GM15510 (cell line): ENCODE data around the gene ERVH48-1.

Experiments used
- POLR2A ChIP-seq: IDR thresholded peaks from 3 replicates; pipeline ENCODE4 v1.6.1; 2011; ENCODE audit warnings: borderline replicate concordance; ENCODE audit not compliant: insufficient read length; ENCODE audit errors: extremely low read depth

ERVH48-1 gene

GRCh38 chr21:42939582-42940413 is 14.4 kb upstream of the ERVH48-1 start:
- TF ChIP-seq POLR2A: no peak

GRCh38 chr21:42937960-42938605 is 12.7 kb upstream of the ERVH48-1 start:
- no peak for TF ChIP-seq POLR2A

GRCh38 chr21:42931560-42932235 is 6.3 kb upstream of the ERVH48-1 start:
- no peak for TF ChIP-seq POLR2A

- no peak for TF ChIP-seq POLR2A
Measured at GRCh38 chr21:42929969-42930368, 4.5 kb upstream of the ERVH48-1 start.

GRCh38 chr21:42924433-42924751 is 1.0 kb downstream of the ERVH48-1 start:
- TF ChIP-seq POLR2A: no peak

- peak; percentile 14 for TF ChIP-seq POLR2A
Measured at GRCh38 chr21:42923553-42924432, 1.6 kb downstream of the ERVH48-1 start.

- TF ChIP-seq POLR2A: no peak
Measured at GRCh38 chr21:42922918-42923317, 2.5 kb downstream of the ERVH48-1 start.

- no peak for TF ChIP-seq POLR2A
Measured at GRCh38 chr21:42921927-42922326, 3.5 kb downstream of the ERVH48-1 start.

GRCh38 chr21:42918291-42918690 is 7.1 kb downstream of the ERVH48-1 start:
- TF ChIP-seq POLR2A: no peak

GRCh38 chr21:42913476-42913875 is 12.0 kb downstream of the ERVH48-1 start:
- no peak for TF ChIP-seq POLR2A

- TF ChIP-seq POLR2A: no peak
Measured at GRCh38 chr21:42906233-42906632, 19.2 kb downstream of the ERVH48-1 start.

- TF ChIP-seq POLR2A: no peak
Measured at GRCh38 chr21:42905195-42905594, 20.2 kb downstream of the ERVH48-1 start.

GRCh38 chr21:42903817-42904216 is 21.6 kb downstream of the ERVH48-1 start:
- TF ChIP-seq POLR2A: no peak

GRCh38 chr21:42900446-42900845 is 25.0 kb downstream of the ERVH48-1 start:
- no peak for TF ChIP-seq POLR2A
